SK-N-SH treated with all-trans-retinoic acid at 6 μM for 48 hours (cell line): Measurements from ENCODE around the gene AKR1C2.
"Not testable (repeated sequence)": the region's sequence is repeated elsewhere in the genome, so short reads cannot be mapped to it uniquely, and the experiment has no call there.

ENCODE experiments used
- ATAC-seq: fragments of 200-7000 bp; cut with Tn5 transposase; 3 replicates; pipeline ENCODE4 v1.9.1; 2020; ENCODE audit warnings: mild to moderate bottlenecking, moderate library complexity
- ARNTL ChIP-seq: fragments of 450-650 bp; formaldehyde crosslinking; IDR thresholded peaks from 2 replicates; pipeline ENCODE4 v1.5.0; 2020; ENCODE audit warnings: low read depth, mild to moderate bottlenecking, moderate library complexity, borderline replicate concordance
- BACH2 ChIP-seq: fragments of 250-450 bp; sonication (Bioruptor Pico); IDR thresholded peaks from 2 replicates; pipeline ENCODE4 v1.9.0; 2021; ENCODE audit warnings: mild to moderate bottlenecking, borderline replicate concordance
- CSDC2 ChIP-seq: fragments of 250-450 bp; sonication (Bioruptor Pico); IDR thresholded peaks from 2 replicates; pipeline ENCODE4 v1.5.0; 2020; ENCODE audit warnings: mild to moderate bottlenecking, moderate library complexity
- ESRRG ChIP-seq: fragments of 250-450 bp; sonication (Bioruptor Pico); IDR thresholded peaks from 2 replicates; pipeline ENCODE4 v1.6.1; 2021; ENCODE audit warnings: mild to moderate bottlenecking
- GLIS3 ChIP-seq: fragments of 250-450 bp; sonication (Bioruptor Pico); IDR thresholded peaks from 2 replicates; pipeline ENCODE4 v1.5.0; 2020; ENCODE audit warnings: mild to moderate bottlenecking, moderate library complexity
- ISL1 ChIP-seq: fragments of 250-450 bp; sonication (Bioruptor Pico); IDR thresholded peaks from 2 replicates; pipeline ENCODE4 v2.1.2; 2022; ENCODE audit warnings: mild to moderate bottlenecking, moderate library complexity
- OSR1 ChIP-seq: fragments of 250-450 bp; sonication (Bioruptor Pico); IDR thresholded peaks from 2 replicates; pipeline ENCODE4 v1.8.0; 2022; ENCODE audit warnings: moderate library complexity, mild to moderate bottlenecking, inconsistent platforms
- RARB ChIP-seq: fragments of 250-450 bp; sonication (Bioruptor Pico); IDR thresholded peaks from 2 replicates; pipeline ENCODE4 v1.8.0; 2021; ENCODE audit warnings: mild to moderate bottlenecking, moderate library complexity
- SNAI2 ChIP-seq: fragments of 250-450 bp; sonication (Bioruptor Pico); IDR thresholded peaks from 2 replicates; pipeline ENCODE4 v1.5.0; 2020; ENCODE audit warnings: mild to moderate bottlenecking, moderate library complexity
- TCF4 ChIP-seq: fragments of 250-450 bp; sonication (Bioruptor Pico); IDR thresholded peaks from 2 replicates; pipeline ENCODE4 v1.8.0; 2021; ENCODE audit warnings: mild to moderate bottlenecking, moderate library complexity, borderline replicate concordance
- TOX ChIP-seq: fragments of 250-450 bp; sonication (Bioruptor Pico); IDR thresholded peaks from 2 replicates; pipeline ENCODE4 v1.8.0; 2021; ENCODE audit warnings: mild to moderate bottlenecking, moderate library complexity, borderline replicate concordance
- ZC3H10 ChIP-seq: fragments of 250-450 bp; sonication (Bioruptor Pico); IDR thresholded peaks from 2 replicates; pipeline ENCODE4 v1.5.1; 2021; ENCODE audit warnings: mild to moderate bottlenecking, moderate library complexity
- ZFP3 ChIP-seq: fragments of 250-450 bp; sonication (Bioruptor Pico); IDR thresholded peaks from 2 replicates; pipeline ENCODE4 v1.5.0; 2020; ENCODE audit warnings: mild to moderate bottlenecking, moderate library complexity
- ZFP30 ChIP-seq: fragments of 450-650 bp; formaldehyde crosslinking; IDR thresholded peaks from 2 replicates; pipeline ENCODE4 v1.5.0; 2022; ENCODE audit warnings: mild to moderate bottlenecking, moderate library complexity
- ZNF70 ChIP-seq: fragments of 450-650 bp; formaldehyde crosslinking; IDR thresholded peaks from 2 replicates; pipeline ENCODE4 v1.5.0; 2020; ENCODE audit warnings: mild to moderate bottlenecking, moderate library complexity
- ZNF8 ChIP-seq: fragments of 450-650 bp; formaldehyde crosslinking; IDR thresholded peaks from 2 replicates; pipeline ENCODE4 v1.5.0; 2020; ENCODE audit warnings: mild to moderate bottlenecking, moderate library complexity
- TF ChIP-seq, protein P1 (sequence below): fragments of 250-450 bp; sonication (Bioruptor Pico); IDR thresholded peaks from 2 replicates; pipeline ENCODE4 v1.5.1; 2020; ENCODE audit warnings: low read depth, mild to moderate bottlenecking, moderate library complexity
- TF ChIP-seq, protein P2 (sequence below): fragments of 250-450 bp; sonication (Bioruptor Pico); IDR thresholded peaks from 2 replicates; pipeline ENCODE4 v1.5.1; 2021; ENCODE audit warnings: mild to moderate bottlenecking, moderate library complexity
- TF ChIP-seq, protein P3 (sequence below): fragments of 250-450 bp; sonication (Bioruptor Pico); IDR thresholded peaks from 2 replicates; pipeline ENCODE4 v1.8.0; 2021; ENCODE audit warnings: low read depth, mild to moderate bottlenecking, moderate library complexity, borderline replicate concordance
- TF ChIP-seq, protein P4 (sequence below): fragments of 250-450 bp; sonication (Bioruptor Pico); IDR thresholded peaks from 2 replicates; pipeline ENCODE4 v1.5.0; 2020; ENCODE audit warnings: mild to moderate bottlenecking, moderate library complexity

AKR1C2 gene

DNA sequence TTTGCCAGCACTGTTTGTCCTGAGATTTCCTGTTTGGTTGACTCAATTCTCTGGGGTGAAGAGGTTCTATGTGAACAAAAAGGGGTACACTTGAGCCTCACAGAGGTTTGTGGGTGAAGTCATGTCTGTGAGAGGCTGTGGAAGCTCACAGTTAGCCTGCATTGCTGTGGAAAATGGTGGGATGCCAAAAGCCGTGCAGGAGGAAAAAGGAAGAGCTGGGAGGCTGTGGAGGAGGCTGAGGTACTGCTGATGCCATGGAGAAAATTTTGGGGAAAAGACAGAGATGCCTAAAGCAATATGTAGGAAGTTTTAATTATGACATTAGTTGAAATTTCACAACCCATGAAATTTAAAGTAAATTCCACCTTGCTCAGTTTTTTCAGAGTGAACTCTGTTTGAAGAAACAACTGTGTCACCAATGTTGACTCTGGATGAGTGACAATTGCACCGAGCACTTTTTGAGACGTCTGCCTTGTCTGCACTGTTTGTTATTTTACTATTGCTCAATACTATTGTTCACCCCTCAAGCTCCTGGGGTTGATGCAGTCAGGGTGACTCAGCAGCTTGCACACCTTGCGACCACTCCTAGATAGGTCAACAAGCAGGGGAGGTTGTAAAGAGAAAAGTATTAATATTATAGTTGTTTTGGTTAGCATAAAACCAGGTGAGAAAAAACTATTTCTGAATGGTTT, 5.3 kb upstream of the AKR1C2 start:
- ATAC-seq = not testable (repeated sequence)

DNA sequence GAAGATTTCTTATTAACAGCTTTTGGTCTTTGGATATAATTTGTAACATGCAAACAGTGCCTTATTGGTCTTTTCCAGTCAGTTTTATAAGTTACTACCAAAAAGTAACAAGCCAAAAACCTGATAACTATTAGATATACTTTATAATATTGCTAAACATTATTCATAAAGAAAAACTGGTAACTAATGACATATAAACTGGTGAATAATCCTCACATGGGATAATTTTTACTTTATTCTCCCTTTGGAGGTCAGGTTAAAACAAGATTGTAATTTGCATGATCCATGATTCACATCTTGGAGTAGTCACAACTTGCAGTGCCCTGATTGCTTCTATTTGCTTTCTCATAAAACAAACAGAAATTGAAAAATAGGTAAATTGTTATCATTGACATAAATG, 844 bp upstream of the AKR1C2 start:
- not testable (repeated sequence) for ATAC-seq

DNA sequence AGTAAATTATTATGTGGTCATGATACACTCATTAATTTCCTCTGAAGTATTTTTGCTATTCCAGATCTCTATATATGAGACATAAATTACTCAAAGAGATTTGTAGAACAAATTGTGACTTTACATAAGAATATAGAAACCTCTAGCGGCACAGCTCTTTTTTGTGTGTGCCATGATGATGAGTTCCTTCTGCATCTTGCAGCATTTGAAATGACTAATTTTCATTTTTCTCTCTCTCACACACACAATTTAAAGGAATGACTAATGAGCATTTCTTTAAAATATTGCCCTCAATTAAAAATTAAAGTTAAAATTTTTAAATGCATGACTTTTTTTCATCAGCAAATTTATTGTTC, 351 bp upstream of the AKR1C2 start:
- not testable (repeated sequence) for ATAC-seq

DNA sequence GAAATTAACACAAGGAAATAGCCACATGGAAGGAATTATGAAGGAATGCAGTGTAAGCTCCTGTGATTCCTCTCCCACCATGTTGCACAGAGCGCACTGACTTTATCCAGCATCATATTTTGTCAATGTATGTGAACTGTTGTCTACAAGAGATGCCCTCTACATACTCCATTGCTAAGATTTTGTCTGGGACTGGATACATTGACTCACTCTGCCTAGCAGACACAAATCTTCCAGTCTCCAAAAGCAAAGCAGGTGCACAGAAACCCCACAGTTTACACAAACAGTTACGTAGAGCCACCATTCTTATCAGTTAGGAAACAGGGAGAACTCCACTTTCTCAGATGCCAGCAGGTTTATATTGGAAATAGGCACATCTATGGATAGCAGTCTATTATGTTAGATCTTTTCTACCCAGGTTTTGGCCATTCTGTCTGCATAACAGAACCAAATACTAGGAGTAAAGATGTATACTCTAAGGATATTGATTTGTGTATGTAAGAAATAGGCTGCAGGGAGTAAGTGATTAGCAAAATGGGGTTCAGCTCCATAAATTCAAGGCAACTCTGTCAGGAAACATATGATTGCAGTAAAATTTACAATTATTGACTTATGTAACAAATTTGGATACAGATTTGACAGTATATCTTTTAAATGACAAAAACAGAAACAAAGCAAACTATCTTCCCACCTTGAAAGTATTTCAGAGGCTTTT, 1.5 kb downstream of the AKR1C2 start:
- TF ChIP-seq, protein P1, sequence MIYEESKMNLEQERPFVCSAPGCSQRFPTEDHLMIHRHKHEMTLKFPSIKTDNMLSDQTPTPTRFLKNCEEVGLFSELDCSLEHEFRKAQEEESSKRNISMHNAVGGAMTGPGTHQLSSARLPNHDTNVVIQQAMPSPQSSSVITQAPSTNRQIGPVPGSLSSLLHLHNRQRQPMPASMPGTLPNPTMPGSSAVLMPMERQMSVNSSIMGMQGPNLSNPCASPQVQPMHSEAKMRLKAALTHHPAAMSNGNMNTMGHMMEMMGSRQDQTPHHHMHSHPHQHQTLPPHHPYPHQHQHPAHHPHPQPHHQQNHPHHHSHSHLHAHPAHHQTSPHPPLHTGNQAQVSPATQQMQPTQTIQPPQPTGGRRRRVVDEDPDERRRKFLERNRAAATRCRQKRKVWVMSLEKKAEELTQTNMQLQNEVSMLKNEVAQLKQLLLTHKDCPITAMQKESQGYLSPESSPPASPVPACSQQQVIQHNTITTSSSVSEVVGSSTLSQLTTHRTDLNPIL (CRISPR knock-in tag) = no peak
- TF ChIP-seq ZNF8 (CRISPR knock-in tag) = no peak
- TF ChIP-seq, protein P2, sequence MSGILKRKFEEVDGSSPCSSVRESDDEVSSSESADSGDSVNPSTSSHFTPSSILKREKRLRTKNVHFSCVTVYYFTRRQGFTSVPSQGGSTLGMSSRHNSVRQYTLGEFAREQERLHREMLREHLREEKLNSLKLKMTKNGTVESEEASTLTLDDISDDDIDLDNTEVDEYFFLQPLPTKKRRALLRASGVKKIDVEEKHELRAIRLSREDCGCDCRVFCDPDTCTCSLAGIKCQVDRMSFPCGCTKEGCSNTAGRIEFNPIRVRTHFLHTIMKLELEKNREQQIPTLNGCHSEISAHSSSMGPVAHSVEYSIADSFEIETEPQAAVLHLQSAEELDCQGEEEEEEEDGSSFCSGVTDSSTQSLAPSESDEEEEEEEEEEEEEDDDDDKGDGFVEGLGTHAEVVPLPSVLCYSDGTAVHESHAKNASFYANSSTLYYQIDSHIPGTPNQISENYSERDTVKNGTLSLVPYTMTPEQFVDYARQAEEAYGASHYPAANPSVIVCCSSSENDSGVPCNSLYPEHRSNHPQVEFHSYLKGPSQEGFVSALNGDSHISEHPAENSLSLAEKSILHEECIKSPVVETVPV (CRISPR knock-in tag) = no peak
- no peak for TF ChIP-seq SNAI2 (CRISPR knock-in tag)
- TF ChIP-seq ZFP30 = no peak
- TF ChIP-seq, protein P3, sequence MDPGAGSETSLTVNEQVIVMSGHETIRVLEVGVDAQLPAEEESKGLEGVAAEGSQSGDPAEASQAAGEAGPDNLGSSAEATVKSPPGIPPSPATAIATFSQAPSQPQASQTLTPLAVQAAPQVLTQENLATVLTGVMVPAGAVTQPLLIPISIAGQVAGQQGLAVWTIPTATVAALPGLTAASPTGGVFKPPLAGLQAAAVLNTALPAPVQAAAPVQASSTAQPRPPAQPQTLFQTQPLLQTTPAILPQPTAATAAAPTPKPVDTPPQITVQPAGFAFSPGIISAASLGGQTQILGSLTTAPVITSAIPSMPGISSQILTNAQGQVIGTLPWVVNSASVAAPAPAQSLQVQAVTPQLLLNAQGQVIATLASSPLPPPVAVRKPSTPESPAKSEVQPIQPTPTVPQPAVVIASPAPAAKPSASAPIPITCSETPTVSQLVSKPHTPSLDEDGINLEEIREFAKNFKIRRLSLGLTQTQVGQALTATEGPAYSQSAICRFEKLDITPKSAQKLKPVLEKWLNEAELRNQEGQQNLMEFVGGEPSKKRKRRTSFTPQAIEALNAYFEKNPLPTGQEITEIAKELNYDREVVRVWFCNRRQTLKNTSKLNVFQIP = no peak
- TF ChIP-seq BACH2 (CRISPR knock-in tag) = no peak
- no peak for TF ChIP-seq ZFP3 (CRISPR knock-in tag)
- no peak for TF ChIP-seq TCF4 (CRISPR knock-in tag)
- TF ChIP-seq GLIS3 (CRISPR knock-in tag) = no peak
- TF ChIP-seq TOX = no peak
- no peak for TF ChIP-seq ZC3H10 (CRISPR knock-in tag)
- TF ChIP-seq ZNF70 (CRISPR knock-in tag) = no peak
- TF ChIP-seq, protein P4, sequence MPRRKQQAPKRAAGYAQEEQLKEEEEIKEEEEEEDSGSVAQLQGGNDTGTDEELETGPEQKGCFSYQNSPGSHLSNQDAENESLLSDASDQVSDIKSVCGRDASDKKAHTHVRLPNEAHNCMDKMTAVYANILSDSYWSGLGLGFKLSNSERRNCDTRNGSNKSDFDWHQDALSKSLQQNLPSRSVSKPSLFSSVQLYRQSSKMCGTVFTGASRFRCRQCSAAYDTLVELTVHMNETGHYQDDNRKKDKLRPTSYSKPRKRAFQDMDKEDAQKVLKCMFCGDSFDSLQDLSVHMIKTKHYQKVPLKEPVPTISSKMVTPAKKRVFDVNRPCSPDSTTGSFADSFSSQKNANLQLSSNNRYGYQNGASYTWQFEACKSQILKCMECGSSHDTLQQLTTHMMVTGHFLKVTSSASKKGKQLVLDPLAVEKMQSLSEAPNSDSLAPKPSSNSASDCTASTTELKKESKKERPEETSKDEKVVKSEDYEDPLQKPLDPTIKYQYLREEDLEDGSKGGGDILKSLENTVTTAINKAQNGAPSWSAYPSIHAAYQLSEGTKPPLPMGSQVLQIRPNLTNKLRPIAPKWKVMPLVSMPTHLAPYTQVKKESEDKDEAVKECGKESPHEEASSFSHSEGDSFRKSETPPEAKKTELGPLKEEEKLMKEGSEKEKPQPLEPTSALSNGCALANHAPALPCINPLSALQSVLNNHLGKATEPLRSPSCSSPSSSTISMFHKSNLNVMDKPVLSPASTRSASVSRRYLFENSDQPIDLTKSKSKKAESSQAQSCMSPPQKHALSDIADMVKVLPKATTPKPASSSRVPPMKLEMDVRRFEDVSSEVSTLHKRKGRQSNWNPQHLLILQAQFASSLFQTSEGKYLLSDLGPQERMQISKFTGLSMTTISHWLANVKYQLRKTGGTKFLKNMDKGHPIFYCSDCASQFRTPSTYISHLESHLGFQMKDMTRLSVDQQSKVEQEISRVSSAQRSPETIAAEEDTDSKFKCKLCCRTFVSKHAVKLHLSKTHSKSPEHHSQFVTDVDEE (CRISPR knock-in tag) = no peak
- TF ChIP-seq ARNTL = no peak
- TF ChIP-seq ISL1 (CRISPR knock-in tag) = no peak
- no peak for TF ChIP-seq RARB
- no peak for ATAC-seq

DNA sequence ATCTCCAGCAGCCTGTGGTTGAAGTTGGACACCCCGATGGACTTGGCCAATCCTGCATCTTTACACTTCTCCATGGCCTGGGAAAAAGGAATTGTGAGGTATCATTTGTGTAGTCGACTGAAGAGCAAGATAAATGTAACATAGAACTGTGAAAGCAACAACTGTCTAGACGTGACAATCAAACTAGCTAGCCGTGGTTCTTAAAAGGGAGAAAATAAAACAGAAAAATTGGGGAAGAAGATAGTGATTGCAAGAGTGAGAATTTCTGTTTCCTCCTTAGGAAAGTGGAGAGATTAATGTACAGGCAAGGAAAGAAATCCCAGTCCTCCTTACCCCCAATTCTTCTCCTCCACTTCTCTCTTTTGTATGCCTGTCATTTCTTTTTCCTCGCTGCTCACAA, 5.0 kb downstream of the AKR1C2 start:
- TF ChIP-seq OSR1 (CRISPR knock-in tag) (no peak), CSDC2 (no peak), ZC3H10 (CRISPR knock-in tag) (no peak), ESRRG (no peak), TOX (no peak), BACH2 (CRISPR knock-in tag) (no peak), TCF4 (CRISPR knock-in tag) (no peak), GLIS3 (CRISPR knock-in tag) (no peak), ZNF70 (CRISPR knock-in tag) (no peak), ARNTL (no peak), RARB (no peak), ZNF8 (CRISPR knock-in tag) (no peak)
- TF ChIP-seq, protein P3 = no peak
- TF ChIP-seq, all 23 proteins: peak for 0
- no peak for ATAC-seq

DNA sequence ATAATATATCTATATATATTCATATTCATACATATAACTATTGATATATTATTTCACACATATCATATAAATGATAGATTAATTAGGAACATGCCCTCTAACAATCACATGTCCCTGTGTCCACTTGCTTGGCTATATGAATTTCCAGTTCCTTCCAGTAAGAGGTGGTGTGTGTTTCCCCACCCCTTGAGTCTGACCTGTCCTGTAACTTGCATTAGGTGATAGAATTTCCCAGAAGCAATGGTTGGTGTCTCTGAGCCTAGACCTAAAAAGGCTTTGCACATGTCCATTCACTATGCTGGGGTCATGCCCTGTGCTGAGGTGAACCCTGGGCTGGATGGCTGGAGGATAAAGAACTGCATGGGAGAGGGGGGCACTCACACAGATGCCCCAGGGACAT, 9.4 kb downstream of the AKR1C2 start:
- ATAC-seq = not testable (repeated sequence)

DNA sequence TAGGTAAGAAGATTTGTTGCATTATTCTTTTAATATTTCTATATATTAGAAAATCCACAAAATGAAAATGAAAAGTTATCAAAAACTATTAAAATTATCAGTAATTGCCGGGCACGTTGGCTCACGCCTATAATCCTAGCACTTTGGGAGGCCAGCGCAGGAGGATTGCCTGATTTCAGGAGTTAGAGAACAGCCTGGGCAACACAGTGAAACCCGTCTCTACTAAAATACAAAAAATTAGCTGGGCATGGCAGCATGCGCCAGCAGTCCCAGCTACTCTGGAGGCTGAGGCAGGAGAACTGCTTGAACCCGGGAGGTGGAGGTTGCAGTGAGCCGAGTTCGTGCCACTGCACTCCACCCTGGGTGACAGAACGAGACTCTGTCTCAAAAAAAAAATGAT, 11.1 kb downstream of the AKR1C2 start:
- ATAC-seq = not testable (repeated sequence)

DNA sequence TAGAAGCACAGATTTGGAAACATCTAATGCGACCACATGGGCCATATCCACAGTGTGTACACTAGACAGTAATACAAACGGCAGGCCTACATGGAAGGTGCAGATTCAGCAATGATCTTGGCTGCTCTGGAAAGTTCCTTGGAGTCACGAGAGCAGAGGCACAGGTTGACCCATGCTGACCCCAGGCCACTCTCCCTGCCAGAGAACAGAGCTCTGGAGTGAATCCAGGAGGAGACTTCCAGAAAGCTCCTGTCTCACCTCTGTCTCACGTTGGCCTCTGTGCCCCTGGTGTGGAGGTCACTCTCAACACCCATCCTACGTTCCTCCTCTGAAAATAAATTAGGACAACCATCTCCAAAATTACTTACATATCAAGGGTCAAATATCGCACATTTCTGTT, 12.2 kb downstream of the AKR1C2 start:
- ATAC-seq = not testable (repeated sequence)
